Activated CD4-positive, CD25-positive, alpha-beta regulatory T cell treated with anti-CD3 and anti-CD28 coated beads, Interleukin-2, amount 50 U/mL, for 24 hours (primary cell): ENCODE data around the gene ATP13A2.

Experiments
- ATAC-seq, 2 donors: fragments of 150-1000 bp; cut with Tn5 transposase; one replicate each; pipeline ENCODE4 v1.10.0; 2021; ENCODE audit warnings: mild to moderate bottlenecking in 1 of 2, moderate library complexity in 1 of 2

The ATP13A2 gene, protein sequence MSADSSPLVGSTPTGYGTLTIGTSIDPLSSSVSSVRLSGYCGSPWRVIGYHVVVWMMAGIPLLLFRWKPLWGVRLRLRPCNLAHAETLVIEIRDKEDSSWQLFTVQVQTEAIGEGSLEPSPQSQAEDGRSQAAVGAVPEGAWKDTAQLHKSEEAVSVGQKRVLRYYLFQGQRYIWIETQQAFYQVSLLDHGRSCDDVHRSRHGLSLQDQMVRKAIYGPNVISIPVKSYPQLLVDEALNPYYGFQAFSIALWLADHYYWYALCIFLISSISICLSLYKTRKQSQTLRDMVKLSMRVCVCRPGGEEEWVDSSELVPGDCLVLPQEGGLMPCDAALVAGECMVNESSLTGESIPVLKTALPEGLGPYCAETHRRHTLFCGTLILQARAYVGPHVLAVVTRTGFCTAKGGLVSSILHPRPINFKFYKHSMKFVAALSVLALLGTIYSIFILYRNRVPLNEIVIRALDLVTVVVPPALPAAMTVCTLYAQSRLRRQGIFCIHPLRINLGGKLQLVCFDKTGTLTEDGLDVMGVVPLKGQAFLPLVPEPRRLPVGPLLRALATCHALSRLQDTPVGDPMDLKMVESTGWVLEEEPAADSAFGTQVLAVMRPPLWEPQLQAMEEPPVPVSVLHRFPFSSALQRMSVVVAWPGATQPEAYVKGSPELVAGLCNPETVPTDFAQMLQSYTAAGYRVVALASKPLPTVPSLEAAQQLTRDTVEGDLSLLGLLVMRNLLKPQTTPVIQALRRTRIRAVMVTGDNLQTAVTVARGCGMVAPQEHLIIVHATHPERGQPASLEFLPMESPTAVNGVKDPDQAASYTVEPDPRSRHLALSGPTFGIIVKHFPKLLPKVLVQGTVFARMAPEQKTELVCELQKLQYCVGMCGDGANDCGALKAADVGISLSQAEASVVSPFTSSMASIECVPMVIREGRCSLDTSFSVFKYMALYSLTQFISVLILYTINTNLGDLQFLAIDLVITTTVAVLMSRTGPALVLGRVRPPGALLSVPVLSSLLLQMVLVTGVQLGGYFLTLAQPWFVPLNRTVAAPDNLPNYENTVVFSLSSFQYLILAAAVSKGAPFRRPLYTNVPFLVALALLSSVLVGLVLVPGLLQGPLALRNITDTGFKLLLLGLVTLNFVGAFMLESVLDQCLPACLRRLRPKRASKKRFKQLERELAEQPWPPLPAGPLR

DNA sequence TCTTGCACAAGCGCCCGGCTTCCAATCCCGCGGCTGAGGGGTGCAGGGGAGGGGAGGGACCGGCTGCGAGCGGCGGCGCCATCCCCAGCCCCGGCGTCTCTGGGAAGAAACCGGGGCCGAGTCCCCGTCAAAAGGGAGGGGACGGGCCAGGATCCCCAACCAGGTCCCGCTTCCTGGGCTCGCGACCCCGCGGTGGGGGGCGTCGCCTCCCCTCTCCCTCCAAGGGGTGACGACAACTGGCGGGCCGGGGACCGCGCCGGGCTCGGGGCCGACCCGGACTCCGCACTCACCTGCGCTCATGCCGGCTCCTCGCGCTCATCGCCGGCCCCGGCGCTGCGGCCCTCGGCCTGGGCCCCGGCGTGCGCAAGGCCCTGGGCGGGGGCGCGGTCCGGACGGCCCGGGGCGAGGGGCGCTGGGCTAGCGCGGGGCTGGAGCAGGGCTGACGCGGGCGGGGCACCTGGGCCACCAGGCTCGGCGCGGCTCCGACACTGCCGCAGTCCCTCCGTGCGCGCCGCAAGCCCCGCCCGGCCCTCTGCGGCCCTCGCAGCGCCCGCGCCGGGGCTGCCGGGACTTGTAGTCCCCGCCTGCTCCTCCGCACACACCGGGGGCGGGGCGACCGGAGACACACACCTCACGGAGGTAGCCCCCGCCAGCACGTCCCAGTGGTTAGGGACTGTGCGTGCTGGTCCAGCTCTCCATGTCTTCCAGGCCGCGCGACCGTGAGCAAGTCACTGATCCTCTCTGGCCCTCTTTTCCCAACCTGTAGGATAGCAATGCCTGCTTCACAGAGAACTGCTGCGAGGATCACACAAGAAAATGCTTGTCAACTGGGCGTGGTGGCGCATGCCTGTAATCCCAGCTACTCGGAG is at the start of gene ATP13A2:
Gene ATP13A2, minus strand, starts transcription at position 490 of the 869 bp plus-strand sequence. Its CDS starts 190 bp downstream, at position 300.
- ATAC-seq, result peak; percentile 100

DNA sequence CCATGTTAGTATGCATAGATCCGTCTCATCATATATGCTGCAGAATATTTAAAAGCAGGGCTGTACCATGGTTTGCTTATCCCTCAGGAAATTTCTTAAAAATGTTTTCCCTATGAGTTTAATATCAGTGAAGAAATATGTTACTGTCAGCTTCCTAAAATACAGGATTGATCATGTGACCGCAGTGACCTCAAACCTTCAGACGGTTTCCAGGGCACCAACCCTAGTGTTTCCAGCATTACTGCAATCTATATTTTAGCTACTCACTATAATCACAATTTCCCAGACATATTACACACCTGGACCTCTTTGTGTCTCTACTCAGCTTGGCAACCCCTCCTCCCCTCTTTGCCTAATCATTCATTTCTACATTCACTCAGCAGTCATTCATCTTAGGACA is 49.8 kb upstream of the ATP13A2 start:
- ATAC-seq, result no peak

DNA sequence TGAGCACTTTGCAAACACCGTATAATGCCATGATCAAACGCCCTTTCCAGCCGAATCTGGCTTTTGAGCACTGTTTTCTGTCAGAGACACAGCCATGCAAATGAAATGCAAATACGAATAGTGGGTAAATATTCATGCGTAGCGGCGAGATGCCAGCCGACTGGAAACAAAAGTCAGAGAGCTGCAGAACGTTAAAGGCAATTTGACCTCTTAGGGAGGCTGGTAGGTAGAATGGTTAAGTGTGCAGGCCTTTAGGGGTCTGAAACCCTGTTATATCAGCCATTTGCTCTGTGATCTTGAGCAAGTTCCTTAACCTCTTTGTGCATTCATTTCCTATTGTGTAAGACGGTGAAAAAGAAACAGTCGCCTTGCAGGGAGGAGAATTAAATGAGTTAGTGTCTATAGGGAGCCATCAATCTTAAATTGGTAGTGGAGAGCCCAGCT is 48.6 kb upstream of the ATP13A2 start:
- no peak for ATAC-seq

DNA sequence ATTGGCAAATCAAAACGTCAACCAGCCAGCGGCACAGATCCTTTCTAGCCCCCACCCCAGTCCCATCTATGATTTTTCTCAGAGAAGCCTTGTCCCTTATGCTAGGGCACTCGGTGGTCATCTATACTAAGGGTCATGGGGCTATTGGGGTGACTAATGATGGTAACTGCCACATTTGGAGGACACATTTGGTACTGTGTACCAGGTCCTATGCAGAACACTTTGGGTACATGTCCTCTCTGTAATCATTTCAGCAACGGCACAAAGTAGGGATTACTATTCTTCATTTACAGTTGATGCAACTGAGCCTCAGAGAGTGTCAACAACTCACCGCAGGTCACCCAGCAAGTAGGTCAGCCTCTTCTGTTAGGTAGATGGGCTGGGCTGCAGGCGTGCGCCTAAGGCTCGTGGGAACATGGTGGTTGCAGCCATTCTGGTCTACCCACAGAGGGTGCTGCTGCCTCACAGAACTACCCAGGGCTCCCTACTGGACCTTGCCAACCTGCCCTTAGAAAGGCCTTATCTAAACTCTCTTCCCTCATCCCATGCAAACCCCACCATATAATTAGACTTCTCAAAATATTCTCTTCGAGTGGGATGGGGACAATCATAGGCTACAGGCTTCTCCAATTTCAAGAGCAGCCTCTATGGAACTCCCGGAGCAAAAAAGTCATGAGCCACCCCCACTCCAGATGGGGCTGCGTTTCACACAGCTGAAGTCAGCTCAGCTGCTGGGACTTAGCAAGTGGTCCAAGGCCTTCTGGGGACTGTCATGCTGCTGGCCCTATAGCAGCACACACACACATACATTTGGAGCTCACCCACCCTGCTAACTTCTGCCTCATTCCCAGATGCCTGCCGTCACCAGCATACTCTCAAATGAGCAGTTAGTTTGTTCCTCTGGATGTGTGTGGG is 47.9 kb upstream of the ATP13A2 start:
- ATAC-seq, result peak; percentile 44 to 68

DNA sequence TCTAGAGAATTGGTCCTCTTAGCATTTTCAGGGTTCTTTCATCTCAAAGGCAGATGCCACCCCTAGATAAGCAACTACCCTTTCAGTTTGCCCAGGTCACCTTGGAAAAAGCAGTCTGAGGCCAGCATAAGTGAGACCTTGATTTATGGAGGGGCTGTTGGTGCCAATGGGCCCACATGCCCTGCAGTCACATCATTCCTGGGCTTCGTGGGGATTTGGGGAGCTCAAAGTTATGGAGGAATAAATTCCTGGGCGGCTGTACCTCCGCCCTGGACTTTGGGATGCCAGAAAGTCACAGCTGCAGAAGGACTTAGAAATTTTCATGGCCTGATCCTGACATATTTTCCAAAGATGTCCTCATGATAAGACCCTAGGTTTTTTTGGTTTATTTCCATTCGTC is 44.8 kb upstream of the ATP13A2 start:
- ATAC-seq, result no peak

DNA sequence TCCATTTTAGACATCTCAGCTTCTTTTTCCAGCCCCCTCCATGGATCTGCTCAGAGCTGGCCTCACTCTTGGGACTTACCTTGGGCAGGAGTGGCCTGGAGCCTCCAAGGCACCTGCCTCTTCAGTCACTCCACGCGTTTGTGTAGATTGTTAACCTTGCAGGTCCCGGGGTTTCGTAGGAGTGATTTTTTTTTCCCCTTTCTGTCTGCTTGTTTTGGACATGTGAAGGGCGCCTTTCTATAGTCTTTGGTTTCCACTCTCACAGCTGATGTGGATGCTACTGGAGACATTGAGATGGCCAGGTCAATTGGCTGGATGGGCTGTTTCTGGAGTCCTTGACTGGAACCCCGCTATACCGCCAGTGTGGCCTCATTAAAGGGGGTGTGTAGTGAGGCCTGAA is 44.1 kb upstream of the ATP13A2 start:
- ATAC-seq, result no peak

DNA sequence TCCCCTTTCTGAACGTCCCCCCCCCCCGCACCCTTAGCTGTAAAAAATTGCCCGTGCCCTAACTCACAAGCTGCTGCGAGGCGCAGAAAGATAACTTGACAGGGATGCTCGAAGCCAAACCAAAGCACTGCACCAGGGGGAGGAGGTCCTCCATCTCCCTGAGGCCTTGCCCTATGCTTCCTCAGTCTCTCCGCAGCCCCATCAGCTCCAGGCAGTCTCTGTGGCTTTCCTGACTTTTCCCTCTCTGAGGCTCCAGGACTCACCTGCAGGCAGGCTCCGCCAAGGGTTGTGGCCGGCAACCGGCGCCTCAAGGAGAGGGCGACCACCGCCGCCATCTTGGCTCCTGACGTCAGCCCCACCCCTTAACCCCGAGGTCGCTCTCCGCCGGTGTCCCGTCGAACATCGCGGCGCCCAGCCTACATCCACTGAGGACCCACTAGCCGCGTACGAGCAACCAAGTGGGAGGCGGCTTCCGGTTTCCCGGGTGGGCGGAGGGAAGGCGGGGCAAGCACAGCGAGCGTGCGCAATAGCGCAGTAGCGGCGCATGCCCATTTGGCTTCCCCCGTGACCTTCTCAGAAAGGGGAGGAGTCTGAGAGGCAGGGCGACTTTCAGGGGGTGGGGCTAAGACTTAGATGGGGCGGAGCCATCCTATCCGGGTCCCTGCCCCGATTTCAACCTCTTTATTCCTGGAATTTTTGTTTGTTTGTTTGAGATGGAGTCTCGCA is 42.1 kb upstream of the ATP13A2 start, which contains the start of gene SDHB:
Gene SDHB, minus strand, starts transcription at position 348 of the 726 bp plus-strand sequence. Its CDS starts 13 bp downstream, at position 335.
- ATAC-seq, result peak; percentile 100

DNA sequence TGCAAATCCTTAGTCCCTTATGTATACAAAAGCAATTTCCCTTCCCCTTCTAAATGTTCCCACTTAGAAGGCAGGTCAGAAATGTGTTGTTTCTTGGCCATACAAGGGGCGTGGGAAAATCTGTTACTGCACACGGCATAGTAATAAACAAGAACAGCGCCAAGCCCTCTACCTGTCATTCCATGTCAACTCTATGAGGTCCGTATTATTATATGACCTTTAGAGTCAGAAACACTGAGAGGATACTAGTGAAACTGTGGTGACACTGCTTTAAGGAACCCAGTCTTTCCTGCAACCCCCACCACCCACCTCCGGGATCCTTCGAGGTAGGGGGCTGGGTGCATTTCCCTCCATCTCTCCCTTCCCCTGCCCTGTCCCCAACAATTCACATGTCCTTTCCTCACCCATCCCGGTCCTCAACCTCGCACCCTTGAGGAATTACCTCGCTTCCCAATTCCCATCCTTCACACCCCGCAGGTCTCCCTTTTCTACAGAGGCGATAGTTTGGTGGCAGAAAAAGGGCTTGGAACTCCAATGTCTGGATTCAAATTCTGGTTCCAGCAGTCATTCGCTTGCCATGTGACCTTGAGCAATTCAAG is 41.5 kb upstream of the ATP13A2 start:
- ATAC-seq, result no peak

DNA sequence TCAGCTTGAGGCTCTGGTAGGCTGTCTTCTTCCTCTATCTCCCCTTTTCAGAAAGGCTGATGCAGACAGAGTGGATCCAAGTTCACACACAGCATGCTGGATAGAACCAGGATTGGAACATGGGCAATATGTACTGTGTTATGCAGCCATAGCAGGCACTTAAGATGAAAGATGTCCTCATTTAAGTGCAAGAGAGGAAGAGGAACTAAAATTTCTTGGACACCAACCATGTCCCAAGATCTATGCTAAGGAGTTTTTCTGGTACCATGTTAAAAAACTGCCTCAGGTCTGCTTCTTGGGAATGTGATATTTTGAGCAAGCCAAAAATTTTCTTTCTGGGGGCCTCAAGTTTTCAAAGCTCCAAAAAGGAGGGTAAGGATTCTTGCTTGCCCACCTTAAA is 40.9 kb upstream of the ATP13A2 start:
- ATAC-seq, result no peak

DNA sequence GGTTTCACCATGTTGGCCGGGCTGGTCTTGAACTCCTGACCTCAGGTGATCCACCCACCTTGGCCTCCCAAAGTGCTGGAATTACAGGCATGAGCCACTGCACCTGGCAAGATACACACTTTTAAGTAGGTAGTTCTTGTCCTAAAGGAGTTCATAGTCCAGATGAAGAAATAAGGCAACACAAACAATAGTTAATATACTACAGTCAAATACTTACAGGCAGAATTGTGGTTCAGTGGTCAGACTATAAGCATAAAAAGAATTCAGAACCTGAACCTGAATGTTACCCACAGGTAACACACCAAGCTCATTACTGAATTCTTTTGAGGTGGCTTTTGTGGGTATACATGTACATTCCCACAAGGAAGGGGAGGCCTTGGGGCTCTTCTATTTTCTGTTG is 40.3 kb upstream of the ATP13A2 start:
- no peak for ATAC-seq

DNA sequence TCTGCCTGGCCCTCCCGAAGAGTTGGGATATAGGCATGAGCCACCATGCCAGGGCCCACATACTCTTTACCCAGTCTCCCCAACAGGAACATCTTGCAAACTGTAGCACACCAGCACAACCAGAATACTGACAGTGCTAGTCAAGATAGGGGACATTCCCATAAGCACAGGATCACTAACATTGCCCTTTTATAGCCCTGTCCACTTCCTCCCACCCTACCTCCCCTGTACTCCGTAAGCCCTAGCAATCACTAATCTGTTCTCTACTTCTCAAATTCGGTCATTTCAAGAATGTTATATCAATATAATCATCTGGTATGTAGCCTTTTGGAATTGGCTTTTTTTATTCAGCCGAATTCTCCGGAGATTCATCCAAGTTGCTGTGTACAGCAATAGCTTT is 36.2 kb upstream of the ATP13A2 start:
- ATAC-seq, result no peak

DNA sequence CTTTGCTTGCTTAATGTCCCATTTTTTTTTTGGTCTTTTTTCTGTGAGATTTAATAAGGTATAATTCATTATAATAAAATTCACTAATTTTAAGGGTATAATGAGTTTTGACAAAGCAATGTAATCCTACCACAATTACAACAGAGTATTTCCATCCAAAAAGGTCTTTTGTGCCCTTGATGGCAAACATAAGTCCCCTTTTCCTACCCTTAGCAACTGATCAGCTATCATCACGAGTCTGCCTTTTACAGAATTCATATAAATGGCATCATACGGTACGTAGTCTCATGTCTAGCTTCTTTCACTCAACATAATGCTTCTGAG is 34.6 kb upstream of the ATP13A2 start:
- ATAC-seq, result no peak

DNA sequence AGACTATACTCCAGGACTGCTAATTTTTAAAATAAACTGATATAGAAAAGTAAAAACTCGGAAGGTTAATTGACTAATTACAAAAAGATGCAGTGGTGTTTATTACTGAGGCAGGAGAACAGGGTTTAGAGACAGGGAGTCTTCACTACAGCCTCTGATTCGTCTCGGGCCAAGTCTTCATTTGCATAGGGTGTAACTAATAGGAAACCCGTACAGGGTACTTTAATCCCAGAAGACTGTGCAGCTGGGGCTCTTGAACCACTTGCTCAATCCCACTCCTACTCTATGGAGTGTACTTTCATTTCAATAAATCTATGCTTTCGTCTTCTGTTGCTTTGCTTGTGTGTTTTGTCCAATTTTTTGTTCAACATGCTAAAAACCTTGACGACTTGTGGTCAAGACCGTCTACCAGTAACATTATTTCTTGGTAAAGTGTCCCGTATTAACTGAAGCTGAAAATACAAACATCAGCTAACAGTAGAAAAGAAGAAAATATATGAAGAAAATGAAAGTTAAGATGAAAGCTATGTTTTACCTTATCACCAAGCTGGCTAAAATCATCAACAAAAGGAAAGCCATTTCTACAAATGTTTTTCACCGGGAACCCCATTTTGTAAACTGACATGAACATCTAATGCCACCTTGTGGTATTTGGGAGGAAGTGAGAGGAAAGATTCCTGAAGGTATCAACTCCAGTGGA is 34.1 kb upstream of the ATP13A2 start:
- no peak for ATAC-seq

DNA sequence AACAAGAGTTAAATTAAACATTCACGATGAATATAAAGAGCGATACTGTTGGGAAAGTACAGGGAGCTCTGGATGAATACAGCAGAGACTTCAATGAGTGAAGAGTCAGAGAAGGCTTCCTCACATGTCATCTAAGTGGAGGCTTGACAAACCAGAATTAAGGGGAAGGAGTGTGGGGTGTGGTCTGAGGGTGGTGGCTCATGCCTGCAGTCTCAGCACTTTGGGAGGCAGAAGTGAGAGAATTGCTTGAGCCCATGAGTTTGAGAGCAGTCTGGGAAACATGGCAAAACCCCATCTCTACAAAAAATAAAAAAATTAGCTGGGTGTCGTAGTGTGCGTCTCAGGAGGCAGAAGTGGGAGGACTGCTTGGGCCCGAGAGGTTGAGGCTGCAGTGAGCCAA is 33.4 kb upstream of the ATP13A2 start:
- ATAC-seq, result no peak

DNA sequence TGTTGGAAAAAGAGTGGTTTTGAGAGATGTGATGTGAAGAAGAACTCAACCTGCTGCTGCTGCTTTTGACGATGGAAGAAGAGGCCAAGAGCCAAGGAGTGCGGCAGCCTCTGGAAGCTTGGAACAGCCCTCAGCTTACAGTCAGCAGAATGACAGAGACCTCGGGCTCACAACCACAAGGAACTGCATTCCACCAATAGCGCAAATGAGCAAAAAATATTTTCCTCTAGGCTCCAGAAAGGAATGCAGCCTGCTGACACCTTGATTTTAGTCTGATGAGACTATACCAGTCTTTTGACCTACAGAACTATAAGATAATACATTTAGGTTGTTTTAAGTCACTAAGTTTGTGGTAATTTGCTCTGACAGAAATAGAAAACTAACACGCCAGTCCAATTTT is 31.9 kb upstream of the ATP13A2 start:
- no peak for ATAC-seq

DNA sequence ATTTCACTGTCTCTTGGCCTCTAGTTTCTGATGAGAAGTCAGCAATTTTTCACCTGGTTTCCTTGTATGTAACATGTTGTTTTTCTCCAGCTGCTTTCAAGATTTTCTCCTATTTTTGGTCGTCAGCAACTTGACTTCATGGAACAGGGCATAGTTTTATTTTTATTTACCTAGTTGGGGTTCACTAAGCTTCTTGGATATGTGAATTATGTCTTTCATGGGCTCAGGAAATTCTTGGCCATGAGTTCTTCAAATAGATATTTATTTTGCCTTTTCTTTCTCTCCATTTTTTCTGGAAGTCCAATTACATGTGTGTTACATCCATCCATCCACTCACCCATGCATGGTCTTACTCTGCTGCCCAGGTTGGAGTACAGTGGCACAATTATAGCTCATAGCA is 28.4 kb upstream of the ATP13A2 start:
- no peak for ATAC-seq

DNA sequence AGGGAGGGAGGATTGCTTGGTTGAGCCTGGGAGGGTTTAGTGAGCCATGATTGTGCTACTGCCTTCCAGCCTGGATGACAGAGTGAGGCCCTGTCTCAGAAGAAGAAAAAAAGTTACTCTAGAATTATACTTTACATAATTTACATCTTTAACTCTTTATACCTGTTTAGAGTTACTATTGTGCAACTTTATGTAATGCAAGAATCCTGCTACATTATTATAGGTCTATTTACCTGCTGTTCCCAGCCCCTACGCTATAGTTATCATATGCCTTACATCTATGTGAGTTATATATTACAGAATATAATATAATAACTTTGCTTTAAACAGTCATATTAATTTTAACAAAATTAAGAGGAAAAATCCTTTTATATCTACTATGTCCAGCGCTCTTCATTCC is 27.8 kb upstream of the ATP13A2 start:
- ATAC-seq, result no peak

DNA sequence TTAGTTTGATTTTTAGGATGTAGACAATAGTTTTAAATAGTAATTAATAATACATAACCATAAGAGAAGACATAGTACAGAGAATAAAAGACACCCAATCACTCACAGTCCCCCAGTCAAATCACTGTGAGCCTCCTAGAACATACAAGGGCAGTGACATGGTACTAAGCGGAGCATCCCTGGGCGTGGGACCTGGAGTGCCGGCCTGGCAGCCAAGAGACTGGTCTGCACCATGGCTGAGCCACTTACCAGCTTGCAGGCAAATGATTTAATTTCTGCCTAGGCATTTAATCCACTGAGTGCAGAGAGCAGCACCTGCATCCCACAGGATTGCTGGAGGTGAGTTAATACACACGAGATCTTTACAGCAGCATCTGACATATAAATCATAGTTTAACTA is 21.8 kb upstream of the ATP13A2 start:
- no peak for ATAC-seq

DNA sequence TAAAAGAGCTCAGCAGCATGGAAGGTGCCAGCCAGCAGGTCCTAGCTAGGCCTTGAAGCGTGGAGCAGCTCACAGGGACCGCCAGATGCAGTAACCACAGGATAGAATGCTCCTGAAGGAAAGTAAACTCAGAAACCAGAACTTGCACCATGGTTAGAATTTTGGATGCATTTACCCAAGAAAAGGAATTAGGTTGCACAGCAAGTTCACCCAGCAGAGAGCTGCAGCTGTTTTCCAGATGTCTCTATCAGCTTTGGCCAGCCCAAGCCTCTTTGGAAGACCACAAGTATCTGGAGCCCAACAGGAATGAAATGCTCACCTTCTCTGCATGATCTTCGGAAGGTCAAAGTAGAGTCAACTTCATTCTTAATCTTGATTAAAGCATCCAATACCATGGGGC is 21.0 kb upstream of the ATP13A2 start:
- no peak for ATAC-seq
